Ovary (tissue), 3 donors: ENCODE results near the gene ACAD8.

Experiments used
- POLR2A ChIP-seq: fragments of 450-650 bp; IDR thresholded peaks from one replicate; pipeline ENCODE4 v1.6.1; 2017; ENCODE audit warnings: antibody characterized with exemption, mild to moderate bottlenecking, moderate library complexity
- TF ChIP-seq, protein P1 (sequence below), 3 donors: fragments of 450-650 bp in 2 of 3; fragments of 200-600 bp in 1 of 3; IDR thresholded peaks; one replicate each; pipeline versions ENCODE4 v1.5.1 to v1.8.0; 2016 to 2022; ENCODE audit warnings: antibody characterized with exemption in 3 of 3, mild to moderate bottlenecking in 1 of 3
- donor health status: DM: no; HTN: no; CAD: no.

DNA sequence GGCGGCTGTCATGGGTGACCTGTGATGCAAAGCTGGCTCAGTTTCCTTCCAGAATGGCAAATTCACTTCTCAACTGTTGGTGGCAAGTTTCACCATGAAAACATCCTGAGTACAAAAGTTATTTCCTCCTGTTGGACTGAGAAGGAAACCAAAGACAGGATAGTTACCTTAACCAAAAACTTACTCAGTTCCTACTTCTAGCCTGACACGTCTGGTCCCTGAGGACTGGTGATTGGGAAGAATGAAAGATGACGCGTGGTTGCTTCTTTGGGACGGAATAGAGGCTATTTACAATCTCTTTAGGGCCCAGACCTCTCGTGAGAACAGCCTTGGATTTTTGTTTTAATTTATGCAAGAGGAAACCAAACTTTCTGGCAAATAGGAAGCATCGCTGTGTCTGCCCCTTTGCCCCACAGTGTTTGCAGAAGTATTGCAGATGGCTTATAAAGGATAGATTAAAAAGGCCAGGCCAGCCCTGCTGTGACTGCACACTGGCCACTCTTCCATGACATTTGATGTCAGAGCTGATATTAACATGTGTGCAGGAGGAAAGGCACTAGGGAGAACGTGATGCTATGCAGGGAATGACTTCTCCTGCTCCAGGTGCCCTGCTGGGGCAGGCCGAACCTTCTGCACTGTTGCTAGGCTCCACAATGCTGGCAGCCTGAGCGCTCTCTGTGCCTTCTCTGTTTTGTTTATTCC is 21.3 kb upstream of the ACAD8 start:
- TF ChIP-seq, protein P1, sequence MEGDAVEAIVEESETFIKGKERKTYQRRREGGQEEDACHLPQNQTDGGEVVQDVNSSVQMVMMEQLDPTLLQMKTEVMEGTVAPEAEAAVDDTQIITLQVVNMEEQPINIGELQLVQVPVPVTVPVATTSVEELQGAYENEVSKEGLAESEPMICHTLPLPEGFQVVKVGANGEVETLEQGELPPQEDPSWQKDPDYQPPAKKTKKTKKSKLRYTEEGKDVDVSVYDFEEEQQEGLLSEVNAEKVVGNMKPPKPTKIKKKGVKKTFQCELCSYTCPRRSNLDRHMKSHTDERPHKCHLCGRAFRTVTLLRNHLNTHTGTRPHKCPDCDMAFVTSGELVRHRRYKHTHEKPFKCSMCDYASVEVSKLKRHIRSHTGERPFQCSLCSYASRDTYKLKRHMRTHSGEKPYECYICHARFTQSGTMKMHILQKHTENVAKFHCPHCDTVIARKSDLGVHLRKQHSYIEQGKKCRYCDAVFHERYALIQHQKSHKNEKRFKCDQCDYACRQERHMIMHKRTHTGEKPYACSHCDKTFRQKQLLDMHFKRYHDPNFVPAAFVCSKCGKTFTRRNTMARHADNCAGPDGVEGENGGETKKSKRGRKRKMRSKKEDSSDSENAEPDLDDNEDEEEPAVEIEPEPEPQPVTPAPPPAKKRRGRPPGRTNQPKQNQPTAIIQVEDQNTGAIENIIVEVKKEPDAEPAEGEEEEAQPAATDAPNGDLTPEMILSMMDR (IDR thresholded peaks at IDR 0.05): no peak
- TF ChIP-seq POLR2A: no peak
